NCI-H1048 (cell line): Measurements from ENCODE around the gene USF3.
"Not testable (repeated sequence)": the region's sequence is repeated elsewhere in the genome, so short reads cannot be mapped to it uniquely, and the experiment has no call there.

ENCODE experiments used
- DNase-seq: peaks from one replicate; lab custom pipeline; 2025; lab: John Stamatoyannopoulos, UW

USF3 gene

GRCh38 chr3:113649174-113649845 lies 47.1 kb downstream of the USF3 start:
- DNase-seq, result no peak

DNA sequence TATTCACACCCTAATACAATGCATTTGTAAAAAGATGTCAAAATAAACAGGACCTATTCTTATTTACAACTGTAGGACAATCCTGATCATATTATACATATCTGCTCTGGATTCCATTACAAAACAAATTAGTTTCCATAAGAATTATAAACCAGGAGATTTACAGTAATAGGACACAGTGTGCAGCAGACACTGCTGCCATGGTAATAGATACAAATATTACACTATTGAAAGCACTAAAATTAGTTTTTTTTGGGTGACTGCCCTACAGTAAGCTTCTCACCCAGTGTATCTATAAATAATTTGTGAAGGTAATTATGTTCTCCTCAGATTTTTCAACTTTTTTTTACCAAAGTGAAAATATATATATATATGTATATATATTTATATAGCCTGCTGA lies 47.9 kb downstream of the USF3 start:
- DNase-seq, result no peak

GRCh38 chr3:113643583-113643982 lies 52.9 kb downstream of the USF3 start:
- no peak for DNase-seq

DNA sequence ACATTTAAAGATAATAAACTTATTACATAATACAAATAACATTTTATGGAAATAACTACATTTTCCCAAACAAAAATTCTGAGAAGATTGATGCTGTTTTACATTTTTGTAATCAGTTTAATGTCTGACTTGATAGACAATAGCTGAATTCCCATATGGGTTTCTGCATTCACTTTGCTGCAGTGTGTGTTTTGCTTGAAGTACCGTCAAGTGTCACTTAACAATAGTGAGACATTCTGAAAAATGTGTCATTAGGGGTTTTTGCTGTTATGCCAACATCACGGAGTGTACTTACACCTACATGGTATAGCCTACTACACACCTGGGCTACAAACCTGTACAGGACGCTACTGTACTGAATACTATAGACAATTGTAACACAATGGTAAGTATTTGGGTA lies 57.5 kb downstream of the USF3 start:
- no peak for DNase-seq

- DNase-seq, result no peak
Observed at GRCh38 chr3:113637756-113638155, 58.7 kb downstream of the USF3 start.

GRCh38 chr3:113636034-113636433 lies 60.4 kb downstream of the USF3 start:
- DNase-seq, result not testable (repeated sequence)

DNA sequence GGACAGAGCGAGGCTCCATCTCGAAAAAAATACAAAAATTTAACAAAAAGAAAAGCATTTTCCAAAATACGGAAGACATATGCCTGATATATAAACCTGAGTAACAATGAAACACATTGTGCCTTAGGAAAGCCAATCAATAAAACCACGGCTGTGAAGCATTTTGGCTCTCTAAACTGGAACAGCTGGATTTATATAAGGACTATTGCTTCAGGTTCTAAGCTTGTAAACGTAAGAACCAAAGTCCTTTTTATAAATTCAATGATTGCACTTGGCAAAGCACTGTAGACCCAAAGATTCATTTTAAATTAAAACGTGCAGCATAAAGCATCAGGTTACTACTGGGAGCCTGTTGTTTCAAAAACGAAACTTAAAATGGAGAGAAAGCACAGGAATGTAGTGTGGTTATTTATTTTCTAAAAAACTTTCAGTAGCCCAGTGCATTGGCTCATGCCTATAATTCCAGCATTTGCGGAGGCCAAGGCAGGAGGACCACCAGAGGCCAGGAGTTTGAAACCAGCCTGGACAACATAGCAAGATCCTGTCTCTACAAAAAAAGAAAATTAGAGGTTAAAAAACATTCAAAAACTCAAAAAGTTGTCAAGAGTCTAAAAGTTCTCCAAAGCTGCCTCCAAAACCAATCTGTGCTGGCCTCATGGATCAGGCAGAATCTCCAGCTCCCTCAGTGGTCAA lies 61.5 kb downstream of the USF3 start:
- DNase-seq, result no peak

- DNase-seq, result no peak
Observed at GRCh38 chr3:113631573-113631972, 64.9 kb downstream of the USF3 start.

- no peak for DNase-seq
Observed at GRCh38 chr3:113630956-113631542, 65.4 kb downstream of the USF3 start.

DNA sequence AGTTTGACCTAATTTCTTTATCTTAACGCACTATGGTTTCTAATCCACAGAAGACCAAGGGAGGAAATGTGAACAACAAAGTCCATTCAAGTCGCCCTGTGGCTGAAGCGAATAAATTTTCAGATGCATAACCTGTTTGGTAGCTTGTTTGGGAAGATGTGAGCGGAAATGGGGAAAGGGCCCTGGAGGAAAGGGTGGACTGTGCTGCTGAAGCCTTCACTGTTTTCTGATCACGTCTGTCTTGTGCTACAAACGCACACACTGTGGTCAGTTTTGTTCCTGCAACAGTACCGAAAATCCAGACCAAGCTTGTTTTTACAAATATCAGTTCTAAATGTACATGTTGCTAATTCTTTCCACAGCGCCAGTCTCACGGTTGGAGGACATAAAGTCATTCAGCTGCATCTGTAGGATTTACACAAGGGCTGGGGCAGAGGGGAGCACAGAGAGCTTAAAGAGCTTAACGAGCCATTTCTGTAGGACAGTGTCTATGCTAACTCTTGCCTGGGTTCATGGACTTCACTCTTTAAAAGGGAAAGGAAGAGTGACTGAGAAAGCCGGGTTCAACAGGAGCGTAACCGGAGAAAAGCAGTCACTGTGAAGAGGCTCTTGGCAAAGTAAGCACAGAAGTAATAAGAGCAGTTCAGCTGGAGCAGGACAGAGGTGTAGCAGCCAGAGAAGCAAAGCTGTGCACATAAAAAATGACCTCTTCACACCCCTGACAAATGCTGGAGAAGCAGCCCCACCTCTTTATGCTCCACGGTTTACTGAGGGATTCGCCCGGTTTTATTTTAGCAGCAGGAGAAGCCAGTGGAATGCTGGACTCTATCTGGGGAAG lies 66.6 kb downstream of the USF3 start:
- no peak for DNase-seq

DNA sequence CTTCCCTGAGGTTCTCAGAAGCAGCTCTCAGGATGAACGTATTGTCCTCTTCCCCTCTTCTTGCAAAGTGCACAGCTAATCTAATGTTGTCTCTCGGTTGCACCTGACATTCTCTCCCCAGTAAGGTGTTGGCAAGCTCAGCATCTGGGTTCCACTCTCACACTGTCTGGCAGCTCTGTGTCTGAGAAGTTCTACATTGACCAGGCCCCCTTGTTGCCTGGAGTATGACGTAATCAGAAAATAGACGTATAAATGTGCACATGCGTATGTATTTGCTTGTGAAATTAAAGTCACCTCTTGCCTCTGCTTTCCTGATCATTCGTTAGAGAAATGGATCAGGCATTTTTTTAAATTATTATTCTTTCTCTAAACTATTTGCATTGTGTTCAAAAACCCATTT lies 67.7 kb downstream of the USF3 start:
- no peak for DNase-seq

- DNase-seq, result no peak
Observed at GRCh38 chr3:113628316-113628715, 68.1 kb downstream of the USF3 start.

- no peak for DNase-seq
Observed at GRCh38 chr3:113626503-113627371, 69.7 kb downstream of the USF3 start.

DNA sequence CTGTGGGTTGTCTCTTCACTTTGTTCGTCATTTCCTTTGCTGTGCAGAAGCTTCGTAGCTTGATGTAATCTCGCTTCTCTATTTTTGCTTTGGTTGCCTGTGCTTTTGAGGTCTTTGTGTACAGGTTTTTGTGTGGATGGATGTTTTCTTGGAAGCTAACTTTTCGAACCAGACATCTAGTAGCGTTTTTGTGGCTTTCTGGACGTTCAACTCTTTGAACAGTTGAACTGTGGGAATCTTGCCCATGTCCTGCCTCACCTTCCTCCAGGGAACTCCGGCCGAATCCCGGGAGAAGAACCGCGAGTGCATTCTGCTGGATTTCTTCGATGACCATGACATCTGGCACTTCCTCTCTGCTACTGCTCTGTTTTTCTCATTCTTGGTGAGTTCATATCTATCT lies 70.6 kb downstream of the USF3 start:
- no peak for DNase-seq

DNA sequence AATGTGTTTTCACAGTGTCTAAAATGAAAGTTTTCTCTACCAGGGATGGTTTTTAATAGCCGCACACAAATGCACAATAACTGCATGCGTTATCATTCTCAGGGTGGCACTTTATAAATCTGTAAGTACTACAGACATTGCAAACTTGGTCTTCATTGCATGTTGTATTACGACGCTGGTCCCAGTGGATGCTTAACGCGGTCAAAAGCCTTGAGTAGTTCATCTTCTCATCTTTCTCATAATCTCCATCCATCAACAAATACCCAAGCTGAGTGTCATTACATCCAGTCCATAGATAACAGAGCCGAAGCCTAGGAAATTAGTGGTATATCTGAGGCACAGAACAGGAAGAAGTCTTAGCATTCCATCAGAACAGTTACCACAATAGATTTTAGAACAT lies 72.6 kb downstream of the USF3 start:
- no peak for DNase-seq

- DNase-seq, result no peak
Observed at GRCh38 chr3:113623324-113623723, 73.1 kb downstream of the USF3 start.

DNA sequence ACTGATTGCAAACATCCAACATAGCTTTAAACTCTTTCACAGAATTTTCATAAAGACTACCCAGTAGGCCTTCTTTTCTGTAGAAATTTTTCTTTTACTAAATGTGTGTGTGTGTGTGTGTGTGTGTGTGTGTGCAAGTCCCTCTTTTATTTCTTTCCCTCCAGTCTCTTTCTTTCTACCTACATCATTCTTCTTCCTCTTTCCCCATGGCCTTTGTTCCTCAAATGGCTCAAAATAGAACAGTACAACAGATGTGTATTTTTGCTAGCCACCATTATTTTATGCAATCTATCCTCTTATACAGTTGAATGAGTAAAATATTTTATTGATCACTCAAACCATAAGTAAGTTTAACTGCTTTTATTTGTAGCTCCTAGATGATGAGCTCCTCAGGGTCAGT lies 76.4 kb downstream of the USF3 start:
- DNase-seq, result no peak

DNA sequence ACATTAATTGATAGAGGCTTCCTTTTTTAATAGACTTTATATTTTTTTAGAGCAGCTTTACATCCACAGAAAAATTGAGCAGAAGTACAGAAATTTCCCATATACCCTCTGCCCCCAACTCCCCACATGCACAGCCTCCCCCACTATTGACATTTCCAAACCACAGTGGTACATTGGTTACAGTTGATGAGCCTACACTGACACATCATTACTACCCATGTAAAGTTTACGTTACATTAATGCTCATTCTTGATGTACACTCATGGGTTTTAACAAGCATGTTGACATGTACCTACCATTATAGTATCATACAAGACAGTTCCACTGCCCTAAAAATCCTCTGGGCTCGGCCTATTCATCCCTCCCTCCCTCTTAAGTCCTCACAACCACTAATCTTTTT lies 78.7 kb downstream of the USF3 start:
- DNase-seq, result no peak

DNA sequence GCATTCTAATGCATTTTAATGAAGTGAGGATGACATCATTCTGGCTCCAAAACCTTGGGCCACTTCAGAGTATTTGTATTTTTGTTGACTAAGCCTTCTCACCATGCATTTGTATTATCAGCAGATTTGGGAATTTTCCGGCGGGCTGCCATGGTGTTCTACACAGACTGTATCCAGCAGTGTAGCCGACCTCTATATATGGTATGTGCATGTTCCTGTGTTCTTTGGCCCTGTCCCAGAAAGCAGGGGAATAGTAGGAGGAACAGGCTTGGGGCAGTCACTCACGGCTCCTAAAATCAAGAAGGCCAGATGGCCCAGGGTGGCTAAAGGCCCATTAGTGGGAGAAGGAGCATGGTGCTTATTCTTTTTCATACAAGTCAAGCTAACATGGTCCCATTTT lies 80.5 kb downstream of the USF3 start:
- no peak for DNase-seq

GRCh38 chr3:113614402-113614801 lies 82.0 kb downstream of the USF3 start:
- DNase-seq, result no peak

DNA sequence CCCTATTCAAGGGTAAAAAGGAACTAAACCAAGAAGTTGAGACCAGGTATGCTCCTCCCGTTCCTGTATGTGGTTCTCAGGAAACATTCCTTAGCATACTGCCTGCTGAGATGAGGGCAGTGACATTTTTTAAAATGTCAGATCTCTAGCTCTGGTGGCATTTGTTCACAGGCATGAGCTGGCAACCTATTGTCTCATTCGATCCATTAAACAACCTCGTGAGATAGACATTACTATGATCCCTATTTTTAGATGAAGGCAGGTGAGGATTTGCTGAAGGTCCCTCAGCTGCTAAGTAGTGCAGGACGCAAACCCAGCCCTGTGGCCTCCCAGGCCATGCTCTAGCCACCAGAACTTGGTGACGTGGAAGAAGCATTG lies 89.2 kb downstream of the USF3 start:
- DNase-seq, result no peak
